Tibial artery (tissue), 4 donors: Measurements from ENCODE around the gene DLX3.

ENCODE experiments used
- DNase-seq, 2 donors: peaks; one replicate each; pipeline ENCODE4 v3.0.0-alpha.2; 2019
- H3K27ac ChIP-seq, 2 donors: fragments of 200-600 bp; sonication (generic) in 1 of 2; 1 replicate in 1 of 2; 2 replicates in 1 of 2; pipeline ENCODE4 v1.5.1; 2018 to 2019; ENCODE audit warnings: mild to moderate bottlenecking in 1 of 2
- H3K27me3 ChIP-seq, 2 donors: fragments of 200-600 bp; sonication (generic) in 1 of 2; one replicate each; pipeline versions ENCODE4 v1.5.1 to v1.6.0; 2016 to 2019
- H3K36me3 ChIP-seq, 3 donors: fragments of 200-600 bp; sonication (generic) in 2 of 3; one replicate each; pipeline ENCODE4 v1.5.1; 2016 to 2019; ENCODE audit warnings: mild to moderate bottlenecking in 2 of 3
- H3K4me1 ChIP-seq, 4 donors: fragments of 200-600 bp; sonication (generic) in 2 of 4; 1 replicate in 3 of 4; 2 replicates in 1 of 4; pipeline ENCODE4 v1.5.1; 2016 to 2019
- H3K4me3 ChIP-seq, 2 donors: fragments of 200-600 bp; sonication (generic) in 1 of 2; 1 replicate in 1 of 2; 2 replicates in 1 of 2; pipeline ENCODE4 v1.5.1; 2018 to 2019; ENCODE audit warnings: mild to moderate bottlenecking in 2 of 2
- H3K9me3 ChIP-seq, 3 donors: fragments of 200-600 bp; sonication (generic) in 1 of 3; one replicate each; pipeline ENCODE4 v1.5.1; 2016 to 2019
- CTCF ChIP-seq, 2 experiments: fragments of 200-600 bp in 1 of 2; fragments of 450-650 bp in 1 of 2; IDR thresholded peaks; one replicate each; pipeline ENCODE4 v1.5.1; 2017 to 2019; ENCODE audit warnings: antibody characterized with exemption in 2 of 2, mild to moderate bottlenecking in 1 of 2, moderate library complexity in 1 of 2
- intact Hi-C: fragments of 100-400 bp; cut with DNase I; formaldehyde crosslinking; loops from one replicate; pipeline ENCODE4 v1.15.0; 2023; ENCODE audit warnings: low total_unique reads

Gene DLX3

GRCh38 chr17:49965524-49965909 is 29.5 kb downstream of the DLX3 start:
- no peak for TF ChIP-seq CTCF (IDR thresholded peaks at IDR 0.05)
- no peak for DNase-seq
- H3K9me3 ChIP-seq = no peaks in the 10 kb centered on the region
- H3K36me3 ChIP-seq = no peaks in the 10 kb centered on the region
- intact Hi-C loops = no loop called here
- H3K27ac ChIP-seq = no peak overlapping the region
- H3K27me3 ChIP-seq = peaks cover 14 to 94% of the 10 kb centered on the region in 2 donors
- H3K4me1 ChIP-seq = peaks cover 0 to 43% (median 26%) of the 10 kb centered on the region in 4 donors
- no peak overlapping the region for H3K4me3 ChIP-seq

- H3K4me3 ChIP-seq = no peak overlapping the region
- H3K27me3 ChIP-seq = peaks cover 14 to 88% of the 10 kb centered on the region in 2 donors
- H3K27ac ChIP-seq = no peak overlapping the region
- DNase-seq = no peak
- H3K4me1 ChIP-seq = peaks cover 0 to 40% (median 25%) of the 10 kb centered on the region in 4 donors
- no peaks in the 10 kb centered on the region for H3K9me3 ChIP-seq
- TF ChIP-seq CTCF (IDR thresholded peaks at IDR 0.05) = no peak
- H3K36me3 ChIP-seq = no peaks in the 10 kb centered on the region
- intact Hi-C loops = no loop called here
Measured at GRCh38 chr17:49964769-49965523, 30.1 kb downstream of the DLX3 start.

- no peak for TF ChIP-seq CTCF (IDR thresholded peaks at IDR 0.05)
- Histone ChIP-seq H3K4me1 (peaks cover 0 to 34% (median 22%) of the 10 kb centered on the region in 4 donors), H3K27ac (no peak overlapping the region), H3K9me3 (no peaks in the 10 kb centered on the region), H3K27me3 (peaks cover 14 to 82% of the 10 kb centered on the region in 2 donors), H3K36me3 (no peaks in the 10 kb centered on the region), H3K4me3 (no peak overlapping the region)
- DNase-seq = no peak
- intact Hi-C loops = no loop called here
Measured at GRCh38 chr17:49964303-49964768, 30.7 kb downstream of the DLX3 start.

GRCh38 chr17:49963626-49964302 is 31.3 kb downstream of the DLX3 start:
- DNase-seq = no peak
- no peak for TF ChIP-seq CTCF (IDR thresholded peaks at IDR 0.05)
- intact Hi-C loops = no loop called here
- Histone ChIP-seq H3K4me3 (no peak overlapping the region), H3K27me3 (peaks cover 14 to 76% of the 10 kb centered on the region in 2 donors), H3K9me3 (no peaks in the 10 kb centered on the region), H3K36me3 (no peaks in the 10 kb centered on the region), H3K27ac (no peak overlapping the region), H3K4me1 (peaks cover 0 to 28% (median 18%) of the 10 kb centered on the region in 4 donors)

- no peak for TF ChIP-seq CTCF (IDR thresholded peaks at IDR 0.05)
- intact Hi-C loops = no loop called here
- H3K4me3 ChIP-seq = no peak overlapping the region
- H3K4me1 ChIP-seq = peaks cover 0 to 23% (median 14%) of the 10 kb centered on the region in 4 donors
- H3K27ac ChIP-seq = no peak overlapping the region
- H3K36me3 ChIP-seq = no peaks in the 10 kb centered on the region
- DNase-seq = no peak
- H3K27me3 ChIP-seq = peaks cover 14 to 71% of the 10 kb centered on the region in 2 donors
- no peaks in the 10 kb centered on the region for H3K9me3 ChIP-seq
Measured at GRCh38 chr17:49963309-49963625, 31.8 kb downstream of the DLX3 start.
